ENCODE results near the gene TMEM62. TPM values are rescaled to one million over a fixed set of nuclear protein-coding genes. Genes with fewer than 3 reads are reported as not detected.

Gene TMEM62
- total and polyA plus RNA-seq, 2 donors from 2014 or later = 14.7 to 31.2 TPM

DNA sequence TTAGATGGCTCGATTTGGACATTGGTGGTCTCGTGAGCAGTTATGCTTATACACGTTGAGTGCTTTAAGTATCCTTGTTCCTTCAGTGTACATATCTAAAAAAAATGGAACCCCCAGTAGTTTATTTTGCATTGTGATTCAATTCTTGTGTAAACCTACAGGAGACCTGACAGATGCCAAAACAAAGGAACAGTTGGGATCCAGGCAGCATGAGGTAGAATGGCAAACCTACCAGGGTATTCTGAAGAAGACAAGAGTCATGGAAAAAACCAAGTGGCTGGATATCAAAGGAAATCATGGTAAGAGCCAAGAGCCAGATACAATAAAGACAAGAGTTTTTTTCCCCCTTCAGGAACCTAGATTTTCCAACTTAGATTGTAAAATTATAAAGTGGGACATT, 2.0 kb downstream of the TMEM62 start:
- H3K27ac ChIP-seq (ENCODE audit: low read depth in 2 of 2, low read length in 2 of 2) = no peak overlapping the region
- intact Hi-C loops (cut with DNase I) = no loop called here
- no peak for FAIRE-seq

DNA sequence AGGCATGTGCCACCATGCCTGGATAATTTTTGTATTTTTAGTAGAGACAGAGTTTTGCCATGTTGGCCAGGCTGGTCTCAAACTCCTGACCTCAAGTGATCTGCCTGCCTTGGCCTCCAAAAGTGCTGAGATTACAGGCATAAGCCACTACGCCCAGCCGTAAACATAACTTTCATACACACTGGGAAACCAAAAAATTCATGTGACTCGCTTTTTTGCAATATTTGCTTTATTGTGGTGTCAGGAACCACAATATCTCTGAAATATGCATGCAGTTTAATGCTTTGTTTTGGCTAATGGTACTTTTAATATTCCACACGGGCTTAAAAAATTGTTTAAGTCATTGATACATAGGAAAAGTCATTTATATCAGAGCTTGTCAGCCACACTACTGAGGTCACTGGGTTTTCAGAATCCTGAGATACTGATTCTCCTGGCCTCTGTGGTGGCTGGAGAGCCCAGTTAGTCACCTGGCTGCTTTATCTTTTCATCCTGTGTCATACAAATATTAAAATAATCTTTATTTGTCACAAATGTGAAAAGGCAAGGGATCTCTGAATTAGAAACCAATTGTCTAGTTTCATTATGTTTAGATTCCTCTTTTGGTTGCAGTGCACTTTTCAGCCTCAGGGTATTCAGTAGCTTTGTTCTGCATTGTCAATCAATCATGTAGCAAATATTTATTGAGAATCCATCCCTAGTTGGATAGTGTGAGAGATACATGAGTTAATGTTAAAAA, 10.0 kb downstream of the TMEM62 start:
- Histone ChIP-seq H3K27ac (ENCODE audit: low read depth in 2 of 2, low read length in 2 of 2) (no peak overlapping the region), H3K27me3 (ENCODE audit: control insufficient read depth, insufficient read depth, low read length) (no peaks in the 10 kb centered on the region), H3K4me1 (ENCODE audit: control insufficient read depth in 2 of 3, insufficient read depth in 2 of 3, low read depth in 1 of 3, low read length in 3 of 3) (no peaks in the 10 kb centered on the region), H3K36me3 (ENCODE audit: control insufficient read depth in 2 of 3, insufficient read depth in 3 of 3, low read length in 3 of 3) (peaks cover 0 to 33% (median 11%) of the 10 kb centered on the region in 3 donors), H3K9ac (ENCODE audit: low read length in 3 of 3) (no peak overlapping the region), H3K9me3 (ENCODE audit: control insufficient read depth in 2 of 3, insufficient read depth in 1 of 3, low read length in 3 of 3) (no peaks in the 10 kb centered on the region), H3K4me3 (ENCODE audit: low read length in 3 of 3) (no peak overlapping the region)
- no peak for DNase-seq
- TF ChIP-seq, protein P1, sequence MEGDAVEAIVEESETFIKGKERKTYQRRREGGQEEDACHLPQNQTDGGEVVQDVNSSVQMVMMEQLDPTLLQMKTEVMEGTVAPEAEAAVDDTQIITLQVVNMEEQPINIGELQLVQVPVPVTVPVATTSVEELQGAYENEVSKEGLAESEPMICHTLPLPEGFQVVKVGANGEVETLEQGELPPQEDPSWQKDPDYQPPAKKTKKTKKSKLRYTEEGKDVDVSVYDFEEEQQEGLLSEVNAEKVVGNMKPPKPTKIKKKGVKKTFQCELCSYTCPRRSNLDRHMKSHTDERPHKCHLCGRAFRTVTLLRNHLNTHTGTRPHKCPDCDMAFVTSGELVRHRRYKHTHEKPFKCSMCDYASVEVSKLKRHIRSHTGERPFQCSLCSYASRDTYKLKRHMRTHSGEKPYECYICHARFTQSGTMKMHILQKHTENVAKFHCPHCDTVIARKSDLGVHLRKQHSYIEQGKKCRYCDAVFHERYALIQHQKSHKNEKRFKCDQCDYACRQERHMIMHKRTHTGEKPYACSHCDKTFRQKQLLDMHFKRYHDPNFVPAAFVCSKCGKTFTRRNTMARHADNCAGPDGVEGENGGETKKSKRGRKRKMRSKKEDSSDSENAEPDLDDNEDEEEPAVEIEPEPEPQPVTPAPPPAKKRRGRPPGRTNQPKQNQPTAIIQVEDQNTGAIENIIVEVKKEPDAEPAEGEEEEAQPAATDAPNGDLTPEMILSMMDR (IDR thresholded peaks at IDR 0.05; ENCODE audit: borderline replicate concordance, extremely low read depth, insufficient read depth) = no peak
- intact Hi-C loops (cut with DNase I) = no loop called here
- no peak for FAIRE-seq

More for the DNA sequence above, 2.0 kb downstream of the TMEM62 start:
- H3K9ac ChIP-seq (ENCODE audit: low read length in 3 of 3) = no peak overlapping the region
- no peaks in the 10 kb centered on the region for H3K27me3 ChIP-seq (ENCODE audit: control insufficient read depth, insufficient read depth, low read length)
- DNase-seq = no peak
- TF ChIP-seq, protein P1 (IDR thresholded peaks at IDR 0.05; ENCODE audit: borderline replicate concordance, extremely low read depth, insufficient read depth) = no peak
- H3K4me1 ChIP-seq (ENCODE audit: control insufficient read depth in 2 of 3, insufficient read depth in 2 of 3, low read depth in 1 of 3, low read length in 3 of 3) = peaks cover 0 to 3% (median 0%) of the 10 kb centered on the region in 3 donors
- H3K36me3 ChIP-seq (ENCODE audit: control insufficient read depth in 2 of 3, insufficient read depth in 3 of 3, low read length in 3 of 3) = peaks cover 0 to 12% (median 9%) of the 10 kb centered on the region in 3 donors
- no peaks in the 10 kb centered on the region for H3K9me3 ChIP-seq (ENCODE audit: control insufficient read depth in 2 of 3, insufficient read depth in 1 of 3, low read length in 3 of 3)
- H3K4me3 ChIP-seq (ENCODE audit: low read length in 3 of 3) = no peak overlapping the region

DNA sequence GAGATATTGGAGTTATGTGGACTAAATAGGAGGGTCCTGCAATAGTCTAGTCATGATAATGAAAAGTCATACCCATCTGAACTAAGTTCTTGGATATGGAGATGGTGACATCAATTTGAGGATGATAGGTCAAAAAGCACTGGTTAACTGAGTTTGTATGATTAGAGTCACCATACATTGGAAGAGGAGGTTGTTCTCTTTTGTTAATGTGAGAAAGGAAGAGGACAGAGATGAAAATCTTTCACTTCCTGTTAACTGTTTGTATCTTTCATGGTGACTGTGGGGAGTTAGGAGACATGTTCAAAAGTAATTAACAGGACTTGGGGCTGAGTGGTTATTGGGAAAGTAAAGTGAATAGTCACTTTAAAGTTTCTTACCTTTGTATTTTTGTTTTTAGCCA, 11.1 kb downstream of the TMEM62 start:
- Histone ChIP-seq H3K27me3 (ENCODE audit: control insufficient read depth, insufficient read depth, low read length) (no peaks in the 10 kb centered on the region), H3K9me3 (ENCODE audit: control insufficient read depth in 2 of 3, insufficient read depth in 1 of 3, low read length in 3 of 3) (no peaks in the 10 kb centered on the region), H3K9ac (ENCODE audit: low read length in 3 of 3) (no peak overlapping the region), H3K4me3 (ENCODE audit: low read length in 3 of 3) (no peak overlapping the region), H3K4me1 (ENCODE audit: control insufficient read depth in 2 of 3, insufficient read depth in 2 of 3, low read depth in 1 of 3, low read length in 3 of 3) (no peaks in the 10 kb centered on the region), H3K36me3 (ENCODE audit: control insufficient read depth in 2 of 3, insufficient read depth in 3 of 3, low read length in 3 of 3) (peaks cover 0 to 37% (median 9%) of the 10 kb centered on the region in 3 donors), H3K27ac (ENCODE audit: low read depth in 2 of 2, low read length in 2 of 2) (no peak overlapping the region)
- TF ChIP-seq, protein P1 (IDR thresholded peaks at IDR 0.05; ENCODE audit: borderline replicate concordance, extremely low read depth, insufficient read depth) = no peak
- FAIRE-seq = no peak
- intact Hi-C loops (cut with DNase I) = no loop called here
- DNase-seq = no peak

Data from kidney (tissue), 14 donors.